Sigmoid colon (tissue), 3 donors: ENCODE data around the gene TTC27.

Experiments
- POLR2A ChIP-seq, 2 donors: fragments of 450-650 bp; IDR thresholded peaks; one replicate each; pipeline ENCODE4 v1.6.1; 2016; ENCODE audit warnings: antibody characterized with exemption in 2 of 2, mild to moderate bottlenecking in 2 of 2, moderate library complexity in 2 of 2
- TF ChIP-seq, protein P1 (sequence below), 4 experiments: fragments of 450-650 bp in 3 of 4; fragments of 200-600 bp in 1 of 4; IDR thresholded peaks; one replicate each; pipeline ENCODE4 v1.5.1; 2016 to 2019; ENCODE audit warnings: antibody characterized with exemption in 4 of 4, mild to moderate bottlenecking in 3 of 4, moderate library complexity in 2 of 4

GRCh38 chr2:32706815-32707579 lies 79.1 kb downstream of the TTC27 start:
- TF ChIP-seq, protein P1, sequence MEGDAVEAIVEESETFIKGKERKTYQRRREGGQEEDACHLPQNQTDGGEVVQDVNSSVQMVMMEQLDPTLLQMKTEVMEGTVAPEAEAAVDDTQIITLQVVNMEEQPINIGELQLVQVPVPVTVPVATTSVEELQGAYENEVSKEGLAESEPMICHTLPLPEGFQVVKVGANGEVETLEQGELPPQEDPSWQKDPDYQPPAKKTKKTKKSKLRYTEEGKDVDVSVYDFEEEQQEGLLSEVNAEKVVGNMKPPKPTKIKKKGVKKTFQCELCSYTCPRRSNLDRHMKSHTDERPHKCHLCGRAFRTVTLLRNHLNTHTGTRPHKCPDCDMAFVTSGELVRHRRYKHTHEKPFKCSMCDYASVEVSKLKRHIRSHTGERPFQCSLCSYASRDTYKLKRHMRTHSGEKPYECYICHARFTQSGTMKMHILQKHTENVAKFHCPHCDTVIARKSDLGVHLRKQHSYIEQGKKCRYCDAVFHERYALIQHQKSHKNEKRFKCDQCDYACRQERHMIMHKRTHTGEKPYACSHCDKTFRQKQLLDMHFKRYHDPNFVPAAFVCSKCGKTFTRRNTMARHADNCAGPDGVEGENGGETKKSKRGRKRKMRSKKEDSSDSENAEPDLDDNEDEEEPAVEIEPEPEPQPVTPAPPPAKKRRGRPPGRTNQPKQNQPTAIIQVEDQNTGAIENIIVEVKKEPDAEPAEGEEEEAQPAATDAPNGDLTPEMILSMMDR (IDR thresholded peaks at IDR 0.05) = no peak
- no peak for TF ChIP-seq POLR2A (IDR thresholded peaks at IDR 0.05)
